Fibroblast of mammary gland (primary cell): ENCODE results near the gene MFSD12.

Experiments
- DNase-seq: peaks from one replicate; pipeline ENCODE4 v3.0.0-alpha.2; 2010; ENCODE audit warnings: low read depth
- H3K4me3 ChIP-seq: 2 replicates; pipeline ENCODE4 v1.5.1; 2011; ENCODE audit warnings: low read depth, mild to moderate bottlenecking, low read length, moderate library complexity; ENCODE audit not compliant: control insufficient read depth
- CTCF ChIP-seq: conservative IDR thresholded peaks from 2 replicates; pipeline ENCODE4 v1.5.1; 2011; ENCODE audit warnings: low read depth, low read length, inconsistent platforms; ENCODE audit not compliant: control insufficient read depth, insufficient read depth

The MFSD12 gene

GRCh38 chr19:3504735-3505134 lies 52.7 kb downstream of the MFSD12 start:
- no peak overlapping the region for H3K4me3 ChIP-seq
- TF ChIP-seq CTCF, result no peak
- no peak for DNase-seq

GRCh38 chr19:3503036-3503572 lies 54.3 kb downstream of the MFSD12 start:
- H3K4me3 ChIP-seq, result no peak overlapping the region
- TF ChIP-seq CTCF, result no peak
- DNase-seq, result peak; percentile 35

GRCh38 chr19:3501780-3502179 lies 55.6 kb downstream of the MFSD12 start:
- H3K4me3 ChIP-seq, result no peak overlapping the region
- DNase-seq, result no peak
- no peak for TF ChIP-seq CTCF

GRCh38 chr19:3500429-3501101 lies 56.8 kb downstream of the MFSD12 start, which contains the start of gene DOHH:
TSS of gene DOHH (minus strand) at chr19:3500674. CDS start at chr19:3496814, 3,860 bp downstream.
- peak; percentile 96 for DNase-seq
- peak within 1 kb of the TSS; percentile 96 for H3K4me3 ChIP-seq
- TF ChIP-seq CTCF, result no peak

GRCh38 chr19:3499738-3500428 lies 57.5 kb downstream of the MFSD12 start:
- H3K4me3 ChIP-seq, result peak overlapping the region; percentile 96
- no peak for DNase-seq
- no peak for TF ChIP-seq CTCF

- no peak for TF ChIP-seq CTCF
- H3K4me3 ChIP-seq, result no peak overlapping the region
- DNase-seq, result no peak
These were observed 59.4 kb downstream of the MFSD12 start for GRCh38 chr19:3497757-3498520.
